Parietal lobe (tissue), 1 donor: ENCODE measurements around the gene OR2D3. TPM values are rescaled to one million over a fixed set of nuclear protein-coding genes. Genes with fewer than 3 reads are reported as not detected.

Experiments used
- total RNA-seq: library from RNA; depleted of rRNA; stranded (reverse); fragments of >200 nt; gene quantifications from one replicate; pipeline ENCODE4 v1.2.3, GENCODE V29; 2014

OR2D3 gene, protein sequence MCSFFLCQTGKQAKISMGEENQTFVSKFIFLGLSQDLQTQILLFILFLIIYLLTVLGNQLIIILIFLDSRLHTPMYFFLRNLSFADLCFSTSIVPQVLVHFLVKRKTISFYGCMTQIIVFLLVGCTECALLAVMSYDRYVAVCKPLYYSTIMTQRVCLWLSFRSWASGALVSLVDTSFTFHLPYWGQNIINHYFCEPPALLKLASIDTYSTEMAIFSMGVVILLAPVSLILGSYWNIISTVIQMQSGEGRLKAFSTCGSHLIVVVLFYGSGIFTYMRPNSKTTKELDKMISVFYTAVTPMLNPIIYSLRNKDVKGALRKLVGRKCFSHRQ
- total RNA-seq, result not detected

DNA sequence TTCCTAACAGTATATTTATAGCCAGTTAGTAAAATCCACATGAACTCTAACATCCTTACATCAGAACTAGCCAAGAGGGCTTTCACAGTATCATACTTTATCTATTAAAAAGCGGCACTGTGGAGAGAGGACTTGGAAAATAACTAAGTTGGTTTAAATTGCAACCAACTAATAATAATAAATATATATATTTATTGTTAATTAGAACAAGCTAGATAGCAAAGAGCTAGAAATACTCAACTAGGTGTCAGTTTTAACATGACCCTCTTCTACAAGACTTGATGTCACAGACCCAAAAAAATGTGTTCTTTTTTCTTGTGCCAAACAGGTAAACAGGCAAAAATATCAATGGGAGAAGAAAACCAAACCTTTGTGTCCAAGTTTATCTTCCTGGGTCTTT lies at the start of gene OR2D3:
Gene OR2D3, plus strand, starts transcription at position 301 of the 400 bp plus-strand sequence. Its CDS starts 0 bp downstream, at position 301.

DNA sequence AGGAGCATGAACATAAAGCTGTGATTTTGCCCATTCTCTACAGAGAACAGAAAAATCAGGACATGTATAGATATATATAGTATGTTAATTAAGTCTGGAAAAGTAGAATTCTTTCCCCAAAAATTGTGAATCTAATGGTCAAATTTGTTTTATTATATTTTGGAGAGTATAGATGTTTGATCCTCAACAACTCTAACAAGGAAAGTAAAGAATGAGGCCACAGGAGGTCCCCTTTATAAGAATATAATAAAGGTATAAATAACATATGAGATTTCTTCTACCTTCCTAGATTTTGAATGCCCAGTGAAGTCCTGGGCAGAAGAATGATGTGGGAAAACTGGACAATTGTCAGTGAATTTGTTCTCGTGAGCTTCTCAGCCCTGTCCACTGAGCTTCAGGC lies 44.5 kb upstream of the OR2D3 start, which contains the start of gene OR10A4:
Gene OR10A4, plus strand, starts transcription at position 301 of the 400 bp plus-strand sequence. Its CDS starts 23 bp downstream, at position 324.

DNA sequence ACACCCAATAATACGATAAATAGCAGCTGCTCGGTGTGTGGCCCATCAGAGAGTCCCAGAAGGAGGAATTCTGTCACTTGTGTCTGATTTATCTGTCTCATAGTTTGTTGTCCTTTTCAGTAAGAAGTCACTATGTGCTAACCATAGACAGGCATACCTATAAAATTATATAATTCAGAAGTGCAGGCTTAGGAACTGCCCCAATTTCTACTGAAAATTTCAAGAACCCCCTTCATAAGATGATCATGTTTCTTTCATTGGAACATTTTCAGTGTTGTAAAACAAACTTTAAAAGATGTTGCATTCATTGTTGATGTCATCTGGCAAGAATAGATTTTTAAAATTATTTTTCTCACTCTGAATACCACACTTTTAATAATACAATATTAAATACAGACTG lies 28.4 kb upstream of the OR2D3 start, which contains the start of gene OR2D2:
Gene OR2D2, minus strand, starts transcription at position 101 of the 400 bp plus-strand sequence. Its CDS starts 0 bp downstream, at position 101.

DNA sequence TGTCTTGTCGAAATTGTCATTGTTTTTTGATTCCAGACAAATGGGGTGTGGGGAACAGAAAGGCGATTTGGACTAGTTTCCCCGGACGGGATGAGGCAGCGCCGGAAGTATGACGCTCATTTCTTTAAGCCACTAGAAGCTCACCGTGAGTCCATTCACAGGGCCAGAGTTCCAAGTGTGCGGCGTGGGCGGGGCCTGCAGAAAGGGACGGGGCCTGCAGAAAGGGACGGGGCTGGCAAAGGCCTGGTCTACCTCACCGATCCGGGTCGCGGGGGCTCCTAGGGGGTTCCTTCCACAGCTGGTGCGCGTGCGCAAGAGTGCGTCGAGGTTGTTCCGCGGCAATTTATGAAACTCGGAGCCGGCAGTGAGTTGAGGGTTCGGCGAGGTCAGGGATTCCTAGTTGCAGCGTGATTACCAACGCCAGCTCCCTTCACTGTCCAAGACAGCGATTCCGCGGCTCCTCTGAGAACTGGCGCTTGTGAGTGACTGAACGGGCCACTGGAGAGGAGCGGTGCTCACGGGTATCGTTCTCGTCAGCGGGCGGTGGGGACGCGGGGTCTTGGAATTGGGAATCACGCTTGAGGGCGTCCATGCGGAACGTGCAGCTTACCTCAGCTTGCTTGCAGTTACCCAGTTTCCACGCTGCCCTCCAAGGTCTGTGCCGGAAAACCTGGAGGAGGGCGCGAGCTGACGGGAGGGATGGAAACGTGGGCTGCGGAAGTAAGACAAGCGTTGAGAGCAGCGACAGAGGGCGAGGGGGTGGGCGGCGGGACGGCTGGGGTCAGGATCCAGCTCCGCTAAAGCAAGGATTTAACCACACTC lies 5.6 kb downstream of the OR2D3 start, which contains the start of gene ZNF215:
Gene ZNF215, plus strand, starts transcription at position 219 of the 822 bp plus-strand sequence. CDS start 5,847 bp downstream, outside the sequence.

Other genes with a start within 250 kb of the OR2D3 start
- gene MRPL17, start 237.7 kb upstream of the OR2D3 start, total RNA-seq, result 23.2 TPM
- gene OR2AG2, start 149.0 kb upstream of the OR2D3 start, total RNA-seq, result 1.6 TPM
- gene OR2AG1, start 138.0 kb upstream of the OR2D3 start, total RNA-seq, result not detected
- gene OR6A2, start 121.3 kb upstream of the OR2D3 start, total RNA-seq, result 2.2 TPM
- gene OR10A5, start 75.3 kb upstream of the OR2D3 start, total RNA-seq, result not detected
- gene OR10A2, start 57.9 kb upstream of the OR2D3 start, total RNA-seq, result not detected
- gene OR10A4, start 44.4 kb upstream of the OR2D3 start, total RNA-seq, result not detected
- gene OR2D2, start 28.5 kb upstream of the OR2D3 start, total RNA-seq, result 2.2 TPM
- gene ZNF215, start 5.4 kb downstream of the OR2D3 start, total RNA-seq, result 6.3 TPM
- gene ZNF214, start 99.3 kb downstream of the OR2D3 start, total RNA-seq, result 17.8 TPM
- gene NLRP14, start 99.5 kb downstream of the OR2D3 start, total RNA-seq, result 1.6 TPM
- gene RBMXL2, start 168.0 kb downstream of the OR2D3 start, total RNA-seq, result 0.31 TPM